Fibroblast of skin of back (primary cell): Measurements from ENCODE around the gene UBE2S.
A peak's percentile ranks its signal among the peaks of the same experiment; 100 is the strongest.
"Not testable (repeated sequence)": the region's sequence is repeated elsewhere in the genome, so short reads cannot be mapped to it uniquely, and the experiment has no call there.

ENCODE experiments used
- DNase-seq: peaks from one replicate; pipeline ENCODE4 v3.0.0-alpha.2; 2013

The UBE2S gene

DNA sequence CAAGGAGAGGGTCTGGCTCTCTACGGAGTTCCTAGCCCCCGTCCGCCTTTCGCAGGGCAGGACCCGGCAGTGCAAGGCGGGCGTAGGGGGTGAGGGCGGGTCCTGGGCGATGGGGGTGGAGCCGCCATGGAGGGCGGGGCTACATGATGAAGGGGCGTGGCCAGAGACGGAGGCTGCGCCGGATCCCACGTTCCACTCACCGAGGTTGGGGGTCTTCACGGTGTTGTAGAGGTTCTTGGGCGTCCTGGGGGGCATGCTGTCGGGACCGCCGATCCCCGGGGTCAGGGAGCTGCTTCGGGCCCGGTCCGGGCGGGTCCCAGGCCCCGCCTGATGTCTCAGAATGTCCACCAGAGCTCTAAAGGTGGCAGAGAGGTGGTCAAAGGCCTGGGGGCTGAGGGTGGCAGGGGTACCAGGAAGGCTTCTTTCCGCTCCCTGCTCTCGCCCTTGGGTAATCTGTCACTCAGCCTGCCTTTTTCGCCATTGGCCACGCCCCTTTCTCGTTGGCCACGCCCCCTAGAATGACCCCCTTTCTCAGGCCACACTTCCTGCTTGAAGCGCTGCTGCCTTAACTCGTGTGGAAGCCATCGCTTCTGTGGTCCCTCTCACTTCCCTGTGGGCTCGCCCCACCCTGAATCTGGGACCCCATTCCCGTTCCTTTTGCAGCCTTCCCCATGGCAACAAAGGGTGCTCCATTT is 33.0 kb upstream of the UBE2S start:
- DNase-seq, result no peak

DNA sequence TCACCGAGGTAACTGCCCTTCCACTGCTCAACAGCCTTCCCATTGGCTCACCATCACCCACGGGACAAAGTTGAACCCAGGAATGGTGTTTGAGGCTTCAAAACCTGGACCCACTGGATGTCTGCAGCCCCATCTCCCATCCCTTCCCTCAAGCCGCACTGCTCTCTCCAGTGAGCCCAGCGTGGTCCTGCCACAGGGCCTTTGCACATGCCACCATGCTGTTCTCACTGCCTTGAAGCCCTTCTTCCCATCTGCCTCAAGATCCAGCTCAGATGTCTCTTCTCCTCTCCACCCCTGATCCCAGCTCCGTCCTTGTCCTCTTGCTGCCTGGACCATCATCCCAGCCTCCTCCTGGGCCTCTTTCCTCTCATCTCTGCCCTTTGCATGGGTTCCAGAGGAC is 31.5 kb upstream of the UBE2S start:
- no peak for DNase-seq

DNA sequence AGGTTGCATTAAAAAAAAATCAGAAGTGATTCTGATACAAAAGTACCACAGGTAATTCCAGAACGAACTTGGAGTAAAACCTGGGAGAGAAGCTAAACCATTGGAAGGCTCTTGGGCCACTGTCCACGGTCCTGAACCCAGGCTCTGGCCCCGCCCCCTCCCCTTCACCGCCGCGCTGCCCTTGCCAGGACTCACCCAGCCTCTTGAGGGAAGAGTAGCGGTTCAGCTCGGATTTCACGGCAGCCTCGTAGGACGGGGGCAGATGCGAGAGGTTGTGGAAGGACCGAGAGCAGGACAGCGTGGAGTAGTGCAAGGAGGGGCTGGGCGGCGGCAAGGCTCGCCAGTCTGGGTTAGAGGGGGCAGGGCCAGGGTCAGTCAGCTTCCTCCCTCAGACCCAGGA is 29.8 kb upstream of the UBE2S start:
- peak; percentile 49 for DNase-seq

DNA sequence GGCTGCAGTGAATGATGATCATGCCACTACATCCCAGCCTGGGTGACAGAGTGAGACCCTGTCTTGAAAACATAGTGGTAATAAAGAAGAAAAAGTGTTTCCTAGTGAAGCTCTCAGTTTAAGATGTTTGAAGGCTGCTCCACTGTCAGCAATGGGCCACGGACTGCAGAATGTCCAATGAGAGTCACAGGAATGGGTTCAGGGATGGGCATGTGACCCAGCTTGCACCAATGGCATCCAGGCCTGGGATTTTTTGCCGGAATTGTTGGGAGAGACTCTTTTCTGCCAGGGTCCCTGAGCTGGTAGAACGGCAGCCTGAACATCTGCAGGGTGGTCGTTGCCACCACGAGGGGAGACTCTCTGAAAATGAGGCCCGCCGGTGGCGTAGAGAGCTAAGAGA is 29.3 kb upstream of the UBE2S start:
- DNase-seq, result no peak

DNA sequence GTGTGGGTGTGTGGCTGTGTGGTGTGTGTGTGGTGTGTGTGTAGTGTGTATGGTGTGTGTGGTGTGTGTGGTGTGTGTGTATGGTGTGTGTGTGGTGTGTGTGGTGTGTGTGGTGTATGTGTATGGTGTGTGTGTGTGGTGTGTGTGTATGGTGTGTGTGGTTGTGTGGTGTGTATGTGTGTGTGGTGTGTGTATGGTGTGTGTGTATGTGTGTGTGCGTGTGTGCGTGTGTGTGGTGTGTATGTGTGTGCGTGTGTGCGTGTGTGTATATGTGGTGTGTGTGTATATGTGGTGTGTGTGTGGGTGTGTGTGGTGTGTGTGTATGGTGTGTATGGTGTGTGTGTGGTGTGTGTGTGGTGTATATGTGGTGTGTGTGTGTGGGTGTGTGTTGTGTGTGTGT is 27.4 kb upstream of the UBE2S start:
- no peak for DNase-seq

DNA sequence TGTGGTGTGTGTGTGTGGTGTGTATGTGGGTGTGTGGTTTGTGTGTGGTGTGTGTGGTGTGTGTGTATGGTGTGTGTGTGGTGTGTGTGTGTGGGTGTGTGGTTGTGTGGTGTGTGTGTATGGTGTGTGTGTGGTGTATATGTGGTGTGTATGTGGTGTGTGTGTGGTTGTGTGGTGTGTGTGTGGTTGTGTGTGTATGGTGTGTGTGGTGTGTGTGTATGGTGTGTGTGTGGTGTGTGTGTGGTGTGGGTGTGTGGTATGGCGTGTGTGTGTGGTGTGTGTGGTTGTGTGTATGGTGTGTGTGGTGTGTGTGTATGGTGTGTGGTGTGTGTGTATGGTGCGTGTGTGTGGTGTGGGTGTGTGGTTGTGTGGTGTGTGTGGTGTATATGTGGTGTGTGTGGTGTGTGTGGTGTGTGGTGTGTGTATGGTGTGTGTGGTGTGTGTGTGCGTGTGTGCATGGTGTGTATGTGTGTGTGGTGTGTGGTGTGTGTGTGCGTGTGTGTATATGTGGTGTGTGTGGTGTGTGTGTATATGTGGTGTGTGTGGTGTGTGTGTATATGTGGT is 26.9 kb upstream of the UBE2S start:
- no peak for DNase-seq

DNA sequence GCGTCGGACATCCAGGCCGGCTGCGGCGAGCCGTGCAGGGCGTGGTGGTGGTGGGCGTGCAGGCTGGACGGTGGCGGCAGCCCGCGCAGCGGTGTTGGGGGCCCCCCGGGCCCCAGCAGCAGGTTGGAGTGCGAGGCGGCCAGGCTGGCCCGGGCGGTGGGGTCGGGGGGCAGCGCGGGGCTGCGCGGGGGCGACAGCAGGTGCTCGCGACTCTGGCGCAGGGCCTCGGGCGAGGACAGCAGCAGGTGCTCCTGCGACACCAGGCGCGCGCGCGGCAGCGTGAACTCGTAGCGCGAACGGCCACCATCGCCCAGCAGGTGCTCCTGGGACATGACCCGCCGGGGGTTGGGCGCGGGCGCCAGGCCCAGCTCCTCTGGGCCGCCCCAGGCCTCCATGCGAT is 25.7 kb upstream of the UBE2S start:
- DNase-seq, result no peak

DNA sequence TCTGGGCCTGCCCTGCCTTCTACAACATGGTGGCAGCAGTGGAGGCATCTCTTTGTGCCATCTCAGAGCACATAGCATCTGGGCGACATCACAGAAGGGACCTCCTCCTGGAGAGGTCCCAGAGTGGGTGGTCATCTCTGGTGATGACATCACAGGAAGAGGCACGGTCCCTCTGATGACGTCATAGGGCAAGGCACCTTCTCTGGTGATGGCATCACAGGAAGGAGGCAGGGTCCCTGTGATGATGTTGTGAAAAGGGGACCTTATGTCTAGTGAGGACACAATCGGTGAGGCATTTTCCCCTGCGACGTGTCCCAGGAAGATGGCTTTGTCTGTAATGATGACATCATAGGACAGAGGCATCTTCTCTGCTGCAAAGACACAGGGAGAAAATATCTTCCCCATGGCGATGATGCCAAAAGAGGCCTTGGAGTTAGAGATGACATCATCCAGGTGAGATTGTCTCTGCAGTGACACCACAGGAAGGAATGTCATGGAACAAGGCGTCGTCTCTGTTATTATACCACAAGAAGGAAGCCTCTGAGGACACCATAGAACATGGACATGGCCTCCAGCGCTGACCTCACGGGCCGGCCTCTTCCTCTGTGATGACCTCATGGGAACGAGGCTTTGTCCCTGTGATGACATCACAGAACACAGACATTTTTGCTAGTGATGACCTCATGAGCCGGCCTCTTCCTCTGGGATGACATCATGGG is 24.8 kb upstream of the UBE2S start:
- DNase-seq, result no peak

DNA sequence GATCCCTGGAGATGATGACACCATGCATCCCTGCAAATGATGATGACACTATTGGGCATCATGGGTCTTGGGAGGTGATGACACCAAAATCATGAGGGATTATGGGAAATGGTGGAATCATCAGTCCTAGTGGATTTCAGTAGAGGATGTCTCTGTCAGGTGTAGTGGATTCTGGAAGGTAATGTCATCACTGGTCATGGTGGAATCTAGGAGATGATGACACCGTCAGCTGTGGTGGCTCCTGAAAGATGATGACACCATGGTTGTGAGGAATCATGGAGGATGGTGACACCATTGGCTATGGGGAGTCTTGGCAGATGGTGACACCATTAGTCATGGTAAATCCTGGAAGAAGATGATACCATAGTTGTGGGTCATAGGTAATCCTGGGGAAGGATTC is 23.6 kb upstream of the UBE2S start:
- no peak for DNase-seq

DNA sequence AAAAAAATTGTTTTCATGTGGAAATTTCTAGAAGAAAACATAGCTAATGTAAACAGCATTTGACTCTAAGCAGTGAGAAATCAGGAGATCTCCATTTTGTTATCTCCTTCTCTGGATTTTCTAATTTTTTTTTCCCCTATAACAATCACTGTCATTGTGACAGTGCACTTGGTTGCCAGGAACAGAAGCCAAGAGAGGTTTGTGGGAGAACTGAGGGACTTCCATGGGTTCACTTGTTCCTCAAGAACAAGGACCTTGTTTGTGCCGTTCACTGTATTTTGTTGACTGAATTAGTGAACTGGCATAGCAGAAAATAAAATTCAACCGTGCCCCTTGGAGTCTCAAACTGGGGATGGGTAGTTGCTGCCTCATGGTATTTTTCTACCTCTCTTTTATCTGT is 18.5 kb upstream of the UBE2S start:
- no peak for DNase-seq

DNA sequence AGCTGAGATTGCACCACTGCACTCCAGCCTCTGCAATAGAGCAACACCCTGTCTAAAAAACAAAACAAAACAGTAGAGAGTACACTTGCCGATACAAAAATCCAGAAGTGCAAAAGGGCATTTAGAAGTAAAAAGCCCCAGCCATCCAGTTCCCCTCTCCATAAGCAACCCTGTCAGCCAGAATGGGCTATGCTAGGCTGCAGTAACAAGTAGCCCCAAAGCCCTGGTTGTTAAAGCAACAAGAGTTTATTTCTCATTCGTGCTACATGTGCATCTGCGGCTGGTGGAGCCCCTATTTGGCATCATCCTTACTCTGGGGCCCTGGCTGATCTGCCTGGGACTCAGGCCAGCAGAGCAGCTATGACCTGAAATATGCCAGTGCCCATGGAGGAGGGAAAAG is 16.9 kb upstream of the UBE2S start:
- DNase-seq, result no peak

DNA sequence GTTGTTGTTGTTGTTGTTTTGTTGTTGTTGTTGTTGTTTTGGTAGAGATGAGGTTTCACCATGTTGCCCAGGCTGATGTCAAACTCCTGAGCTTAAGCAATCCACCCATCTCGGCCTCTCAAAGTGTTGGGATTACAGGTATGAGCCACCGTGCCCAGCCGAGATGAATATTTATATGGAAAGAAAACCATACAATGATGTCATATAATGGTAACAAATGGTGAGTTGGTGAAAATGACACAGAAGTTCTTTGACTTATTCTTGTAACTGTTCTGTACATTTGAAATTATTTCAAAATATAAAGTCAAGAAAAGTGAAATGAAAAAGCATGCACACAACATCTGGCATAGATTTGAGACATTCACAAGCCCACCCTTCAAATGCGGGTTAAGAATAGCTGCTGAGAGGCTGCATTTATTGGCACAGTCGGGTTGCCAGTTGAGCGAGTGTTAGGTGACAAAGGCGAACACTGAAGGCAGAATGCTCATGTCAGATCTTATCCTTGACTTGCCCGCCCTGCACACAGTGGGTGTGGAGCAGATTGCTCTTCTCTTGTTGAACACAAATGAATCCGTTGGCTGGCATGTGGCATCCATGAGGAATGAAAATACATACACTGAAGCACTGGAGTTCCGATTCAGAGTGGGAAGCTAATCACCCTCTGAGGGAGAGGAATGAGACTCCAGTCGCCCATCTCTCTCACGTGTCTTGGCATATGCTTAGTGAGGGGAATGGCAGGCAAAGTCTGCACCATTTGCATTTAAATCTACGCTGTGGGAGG is 15.8 kb upstream of the UBE2S start:
- no peak for DNase-seq

DNA sequence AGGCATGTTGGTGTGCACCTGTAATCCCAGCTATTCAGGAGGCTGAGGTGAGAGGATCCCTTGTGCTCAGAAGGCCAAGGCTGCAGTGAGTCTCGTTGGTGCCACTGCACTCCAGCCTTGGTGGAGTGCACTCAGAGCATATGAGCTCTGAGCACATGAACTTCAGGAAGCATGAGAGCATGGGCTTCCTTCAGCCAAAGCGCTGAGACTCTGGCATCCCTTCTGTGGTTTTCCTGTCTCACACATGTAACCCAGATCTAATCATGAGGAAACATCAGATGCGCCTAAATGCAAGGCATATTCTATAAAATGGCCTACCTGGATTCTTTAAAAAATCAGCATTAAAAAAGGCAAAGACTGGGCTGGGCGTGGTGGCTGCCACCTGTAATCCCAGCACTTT is 13.7 kb upstream of the UBE2S start:
- not testable (repeated sequence) for DNase-seq

DNA sequence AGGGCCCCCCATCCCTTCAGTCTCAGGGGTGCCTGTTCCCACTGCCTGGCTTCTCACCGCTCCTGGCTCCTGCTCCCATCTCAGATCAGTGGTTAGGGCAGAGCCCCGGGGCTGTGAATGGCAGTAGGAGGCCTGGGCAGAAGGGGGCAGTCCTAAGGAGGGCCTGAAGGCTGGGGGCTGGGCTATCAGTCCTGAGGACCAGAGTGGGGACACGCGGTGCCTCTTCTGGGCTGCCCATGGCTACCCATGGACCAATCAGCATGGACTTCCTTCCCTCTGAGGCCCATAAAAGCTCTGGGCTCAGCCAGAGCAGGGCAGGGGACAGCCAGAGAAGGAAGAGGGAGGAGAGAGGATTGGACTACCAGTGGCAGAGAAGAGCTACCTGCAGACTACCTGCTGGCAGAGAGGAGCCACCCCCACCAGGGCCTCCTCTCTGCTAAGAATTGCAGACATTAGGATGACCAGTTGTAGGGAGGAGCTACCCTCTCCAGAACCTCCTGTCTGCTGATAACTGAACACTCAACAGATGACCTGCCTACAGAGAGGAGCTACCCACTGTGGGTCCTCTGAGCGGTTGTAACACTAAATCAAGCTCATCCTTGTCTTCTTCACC is 12.1 kb upstream of the UBE2S start:
- DNase-seq, result no peak

DNA sequence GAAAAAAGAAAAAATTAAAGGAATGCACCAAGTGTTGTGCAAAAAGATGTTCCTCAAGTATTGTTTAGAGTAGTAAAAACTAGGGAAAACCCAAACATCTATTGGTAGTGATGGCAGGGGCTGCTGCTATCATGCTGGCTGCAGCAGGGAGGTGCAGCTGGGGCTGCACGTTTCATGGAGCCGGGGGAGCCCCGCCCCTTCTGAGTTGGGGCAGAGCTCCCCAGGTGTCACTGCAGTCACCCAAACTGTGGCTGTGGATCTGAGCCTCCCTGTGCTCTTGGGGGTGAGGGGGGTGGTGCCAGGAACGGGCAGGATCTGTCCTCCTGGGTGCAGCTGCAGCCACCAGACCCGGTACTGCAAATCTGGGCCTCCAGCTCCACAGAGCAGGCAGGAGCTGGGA is 11.5 kb upstream of the UBE2S start:
- DNase-seq, result no peak

DNA sequence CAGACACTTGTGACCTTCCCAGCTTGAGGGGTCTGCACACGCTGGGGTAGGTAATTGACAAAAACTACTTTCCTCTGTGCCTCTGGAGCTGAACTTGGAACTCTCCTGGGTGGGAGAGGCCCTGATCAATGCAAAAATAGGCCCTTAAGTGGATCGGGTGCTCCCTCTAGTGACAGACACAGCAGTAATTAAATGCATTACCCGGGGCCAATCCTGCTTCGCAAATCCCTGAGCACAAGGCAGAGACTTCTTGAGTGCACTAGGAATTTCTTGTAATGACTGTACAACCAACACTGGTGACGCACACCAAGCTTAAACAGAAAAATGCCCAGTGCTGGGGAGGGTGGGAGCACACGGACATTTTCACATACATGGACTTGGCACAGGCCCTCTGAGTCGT is 10.6 kb upstream of the UBE2S start:
- peak; percentile 84 for DNase-seq

DNA sequence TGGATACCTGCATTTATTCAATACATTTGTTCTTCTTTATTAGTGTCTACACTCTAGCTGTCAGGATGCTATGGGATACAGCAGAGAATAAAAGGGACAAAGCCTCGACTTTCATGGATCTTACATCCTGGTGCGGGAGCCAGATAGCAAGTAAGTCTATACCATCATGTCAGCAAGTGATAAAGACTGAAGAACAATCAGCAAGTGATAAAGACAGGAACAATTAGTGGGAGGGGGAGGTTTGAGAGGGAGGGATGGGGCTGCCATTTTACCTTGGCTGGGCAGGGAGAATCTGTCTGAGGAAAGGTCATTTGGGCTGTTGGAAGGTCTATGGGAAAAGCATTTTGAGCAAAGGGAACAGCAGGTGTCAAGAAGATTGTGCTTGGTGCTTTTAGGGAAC is 2.6 kb upstream of the UBE2S start:
- DNase-seq, result no peak

DNA sequence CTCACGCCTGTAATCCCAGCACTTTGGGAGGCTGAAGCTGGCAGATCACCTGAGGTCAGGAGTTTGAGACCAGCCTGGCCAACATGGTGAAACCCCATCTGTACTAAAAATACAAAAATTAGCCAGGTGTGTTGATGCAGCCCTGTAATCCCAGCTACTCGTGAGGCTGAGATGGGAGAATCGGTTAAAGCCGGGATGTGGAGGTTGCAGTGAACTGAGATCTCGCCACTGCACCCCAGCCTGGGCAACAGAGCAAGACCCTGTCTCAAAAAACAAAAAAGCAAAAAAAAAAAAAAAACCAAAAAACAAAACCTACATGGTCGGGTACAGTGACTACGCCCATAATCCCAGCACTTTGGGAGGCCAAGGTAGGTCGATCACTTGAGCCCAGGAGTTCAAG is 1.6 kb upstream of the UBE2S start:
- DNase-seq, result not testable (repeated sequence)

DNA sequence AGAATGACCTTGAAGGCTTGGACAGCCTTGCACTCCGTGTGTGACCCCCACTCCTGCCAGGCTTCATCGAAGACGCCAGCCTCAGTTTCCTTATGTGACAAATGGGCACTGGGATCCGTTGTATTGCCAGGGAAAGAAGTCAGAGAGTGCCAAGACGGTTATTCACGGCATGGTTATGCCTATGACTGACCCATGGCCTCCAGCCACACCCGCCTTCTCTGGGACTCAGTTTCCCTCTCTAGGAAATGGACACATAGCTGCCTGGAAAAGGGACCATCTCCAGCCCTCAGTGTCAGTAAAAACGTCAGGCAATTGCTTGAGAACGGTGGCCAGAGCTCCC is 915 bp upstream of the UBE2S start:
- DNase-seq, result no peak

DNA sequence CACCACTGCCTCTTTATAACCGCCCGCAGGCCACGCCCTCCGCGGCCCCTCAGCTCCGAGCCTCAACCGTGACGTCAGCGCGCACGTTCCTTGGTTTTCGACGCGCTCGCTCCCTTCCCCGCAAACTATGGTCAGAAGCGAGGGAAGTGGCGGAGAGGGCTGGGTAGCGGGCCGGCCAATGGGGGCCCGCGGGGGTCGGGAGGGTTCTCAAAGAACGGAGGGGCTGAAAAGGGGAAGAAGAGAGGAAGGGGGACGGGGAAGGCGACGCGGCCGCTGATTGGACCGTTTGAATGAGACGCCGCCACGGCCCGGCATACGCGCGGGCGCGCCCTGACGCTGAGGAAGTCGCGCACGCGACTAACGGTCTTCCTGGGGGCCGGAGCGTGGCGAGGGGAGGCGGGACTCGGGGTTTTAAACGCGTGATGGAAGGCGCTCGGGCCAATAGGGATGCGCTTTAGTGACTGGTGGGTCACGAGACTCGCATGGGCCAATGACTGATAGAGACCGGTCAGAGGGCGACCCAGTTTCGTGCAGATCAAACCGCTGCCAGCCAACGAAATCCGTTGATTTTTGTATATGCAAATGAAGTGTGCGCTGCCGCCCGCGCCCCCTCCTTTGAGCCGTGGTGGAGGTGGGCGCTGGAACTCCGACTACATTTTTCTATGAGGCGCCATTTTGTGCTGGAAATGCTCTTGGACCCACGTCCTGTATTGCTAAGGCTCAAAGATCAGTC is 378 bp upstream of the UBE2S start:
- peak; percentile 100 for DNase-seq

DNA sequence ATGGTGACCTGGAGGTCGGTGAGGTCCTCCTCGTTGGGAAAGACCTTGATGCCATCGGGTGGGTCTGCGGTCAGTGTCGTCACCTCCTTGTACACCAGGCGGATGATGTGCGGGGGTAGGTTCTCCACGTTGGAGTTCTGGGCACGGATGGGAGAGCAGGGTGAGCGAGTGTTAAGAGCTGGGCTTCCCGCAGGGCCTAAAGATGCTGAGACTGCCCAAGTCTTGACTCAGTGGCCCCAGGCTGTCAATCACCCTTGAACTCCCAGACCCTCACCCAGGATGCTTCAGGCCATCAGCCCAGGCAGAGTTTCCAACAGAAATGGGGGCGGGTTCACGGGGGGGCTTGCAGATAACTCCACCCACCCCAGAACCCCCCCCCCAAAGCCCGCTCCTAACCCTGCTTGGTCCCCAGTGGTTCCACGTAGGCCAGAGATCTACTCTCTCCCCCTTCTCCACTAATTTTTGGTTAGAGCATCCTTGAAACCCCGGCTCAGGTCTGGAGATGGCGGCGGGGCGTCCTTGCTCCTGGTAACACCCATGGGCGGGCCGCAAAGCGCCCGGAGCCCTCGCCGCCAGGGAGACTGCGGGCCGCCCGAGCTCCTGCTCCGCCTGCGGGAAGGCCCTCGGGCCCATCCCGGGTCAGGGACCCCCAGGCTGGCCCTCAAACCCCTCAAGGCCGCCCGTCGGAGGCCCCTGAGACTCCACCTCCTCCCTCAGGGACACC is 600 bp downstream of the UBE2S start:
- no peak for DNase-seq
